Measurements from ENCODE around the gene CAMTA1. TPM values are rescaled to one million over a fixed set of nuclear protein-coding genes. Genes with fewer than 3 reads are reported as not detected.

Gene CAMTA1
- total and polyA plus RNA-seq, 2 experiments from 2014 or later = 89.0 to 145 TPM

GRCh38 chr1:6955357-6956094 is 170.3 kb downstream of the CAMTA1 start:
- H3K9me3 ChIP-seq (ENCODE audit: low read depth) = no peaks in the 10 kb centered on the region
- peaks cover 6% of the 10 kb centered on the region for H3K4me1 ChIP-seq (ENCODE audit: insufficient read depth)
- 84% methylated on average over 16 of the region's 16 CpGs for WGBS (ENCODE audit: low lambda C conversion rate, missing lambda C conversion rate)
- H3K36me3 ChIP-seq (replicated peaks; ENCODE audit: insufficient read depth, low read depth) = no peaks in the 10 kb centered on the region
- DNase-seq (ENCODE audit: low spot score) = no peak
- no peaks in the 10 kb centered on the region for H3K79me2 ChIP-seq
- H3K9me2 ChIP-seq (replicated peaks; ENCODE audit: insufficient read depth) = no peaks in the 10 kb centered on the region
- H3K4me3 ChIP-seq = no peak overlapping the region
- H3K27me3 ChIP-seq = no peaks in the 10 kb centered on the region
- no peaks in the 10 kb centered on the region for H4K20me1 ChIP-seq (ENCODE audit: insufficient read depth, poor library complexity, severe bottlenecking)
- TF ChIP-seq EZH2 (IDR thresholded peaks at IDR 0.05; ENCODE audit: borderline replicate concordance) (no peak), EZH2phosphoT487 (IDR thresholded peaks at IDR 0.05; ENCODE audit: low read depth, severe bottlenecking, unreplicated experiment) (no peak), CTCF (IDR thresholded peaks at IDR 0.05; ENCODE audit: poor library complexity) (no peak)
- H2AFZ ChIP-seq = no peak overlapping the region
- no peak overlapping the region for H3K27ac ChIP-seq
- no peak overlapping the region for H3K4me2 ChIP-seq

GRCh38 chr1:6956488-6957159 is 171.4 kb downstream of the CAMTA1 start:
- Histone ChIP-seq H3K9me2 (replicated peaks; ENCODE audit: insufficient read depth) (no peaks in the 10 kb centered on the region), H3K4me2 (no peak overlapping the region), H3K36me3 (replicated peaks; ENCODE audit: insufficient read depth, low read depth) (no peaks in the 10 kb centered on the region), H4K20me1 (ENCODE audit: insufficient read depth, poor library complexity, severe bottlenecking) (no peaks in the 10 kb centered on the region), H3K9me3 (ENCODE audit: low read depth) (no peaks in the 10 kb centered on the region), H3K4me3 (no peak overlapping the region), H3K4me1 (ENCODE audit: insufficient read depth) (peaks cover 15% of the 10 kb centered on the region), H2AFZ (no peak overlapping the region), H3K27ac (no peak overlapping the region), H3K79me2 (no peaks in the 10 kb centered on the region), H3K27me3 (peaks cover 2% of the 10 kb centered on the region)
- TF ChIP-seq CTCF (IDR thresholded peaks at IDR 0.05; ENCODE audit: poor library complexity) (no peak), EZH2 (IDR thresholded peaks at IDR 0.05; ENCODE audit: borderline replicate concordance) (no peak), EZH2phosphoT487 (IDR thresholded peaks at IDR 0.05; ENCODE audit: low read depth, severe bottlenecking, unreplicated experiment) (no peak)
- DNase-seq (ENCODE audit: low spot score) = no peak
- WGBS (ENCODE audit: low lambda C conversion rate, missing lambda C conversion rate) = 60% methylated on average over 11 of the region's 11 CpGs

GRCh38 chr1:6957341-6957740 is 172.1 kb downstream of the CAMTA1 start:
- no peak overlapping the region for H2AFZ ChIP-seq
- no peak overlapping the region for H3K27ac ChIP-seq
- H3K27me3 ChIP-seq = peaks cover 5% of the 10 kb centered on the region
- TF ChIP-seq EZH2 (IDR thresholded peaks at IDR 0.05; ENCODE audit: borderline replicate concordance) (no peak), CTCF (IDR thresholded peaks at IDR 0.05; ENCODE audit: poor library complexity) (no peak), EZH2phosphoT487 (IDR thresholded peaks at IDR 0.05; ENCODE audit: low read depth, severe bottlenecking, unreplicated experiment) (no peak)
- H4K20me1 ChIP-seq (ENCODE audit: insufficient read depth, poor library complexity, severe bottlenecking) = no peaks in the 10 kb centered on the region
- H3K4me3 ChIP-seq = no peak overlapping the region
- H3K4me1 ChIP-seq (ENCODE audit: insufficient read depth) = peaks cover 20% of the 10 kb centered on the region
- H3K9me3 ChIP-seq (ENCODE audit: low read depth) = no peaks in the 10 kb centered on the region
- 92% methylated on average over 5 of the region's 5 CpGs for WGBS (ENCODE audit: low lambda C conversion rate, missing lambda C conversion rate)
- no peak overlapping the region for H3K4me2 ChIP-seq
- no peaks in the 10 kb centered on the region for H3K36me3 ChIP-seq (replicated peaks; ENCODE audit: insufficient read depth, low read depth)
- DNase-seq (ENCODE audit: low spot score) = no peak
- H3K9me2 ChIP-seq (replicated peaks; ENCODE audit: insufficient read depth) = no peaks in the 10 kb centered on the region
- H3K79me2 ChIP-seq = no peaks in the 10 kb centered on the region

Measured in hepatocyte (in vitro differentiated cells).